IMR-90 (cell line): ENCODE data around the gene TICAM1. TPM values are rescaled to one million over a fixed set of nuclear protein-coding genes. Genes with fewer than 3 reads are reported as not detected.

Experiments
- ATAC-seq: fragments of 200-7000 bp; cut with Tn5 transposase; 2 replicates; pipeline ENCODE4 v1.9.1; 2020; ENCODE audit warnings: low read depth, mild to moderate bottlenecking, moderate library complexity
- BruUV-seq: library from RNA; stranded (reverse); fragments of 400-500 nt; replicated peaks from 2 replicates; lab custom pipeline; 2021; lab: Mats Ljungman, UMichigan
- CTCF ChIA-PET: fragments of 300-600 bp; formaldehyde crosslinking; extraction: SDS; loops from one replicate; lab custom pipeline; 2021; ENCODE audit warnings: antibody characterized with exemption; lab: Yijun Ruan, JAX
- POLR2A ChIA-PET: fragments of 300-600 bp; sonication (Branson Sonifier 250); formaldehyde crosslinking; loops from one replicate; lab custom pipeline; 2022; ENCODE audit warnings: antibody characterized with exemption; ENCODE audit not compliant: unreplicated experiment; lab: Charles Lee
- DNase-seq: peaks from one replicate; pipeline ENCODE4 v3.0.0; 2013
- H2AFZ ChIP-seq: replicated peaks from 2 replicates; pipeline ENCODE3; 2013; ENCODE audit warnings: low read length, mild to moderate bottlenecking; ENCODE audit not compliant: poor library complexity
- H2AK5ac ChIP-seq: 2 replicates; pipeline ENCODE4 v1.6.1; 2013; ENCODE audit warnings: low read depth, low read length, inconsistent platforms
- H2AK9ac ChIP-seq: replicated peaks from 2 replicates; pipeline ENCODE3; 2013; ENCODE audit warnings: mild to moderate bottlenecking, low read depth, low read length, moderate library complexity; ENCODE audit not compliant: poor library complexity
- H2BK120ac ChIP-seq: 2 replicates; pipeline ENCODE4 v1.6.1; 2013; ENCODE audit warnings: low read depth, low read length, inconsistent platforms
- H2BK15ac ChIP-seq: 3 replicates; pipeline ENCODE4 v1.6.1; 2013; ENCODE audit warnings: low read depth, low read length, inconsistent platforms
- H2BK20ac ChIP-seq: 2 replicates; pipeline ENCODE4 v1.6.1; 2013; ENCODE audit warnings: low read depth, mild to moderate bottlenecking, inconsistent platforms, low read length, moderate library complexity
- H2BK5ac ChIP-seq: 2 replicates; pipeline ENCODE4 v1.6.1; 2013; ENCODE audit warnings: mild to moderate bottlenecking, low read depth, low read length, inconsistent platforms; ENCODE audit not compliant: poor library complexity, severe bottlenecking
- H3K14ac ChIP-seq: replicated peaks from 2 replicates; pipeline ENCODE4 v1.6.1; 2013; ENCODE audit warnings: low read depth, low read length, inconsistent platforms
- H3K18ac ChIP-seq: 2 replicates; pipeline ENCODE4 v1.6.1; 2013; ENCODE audit warnings: low read depth, low read length, control low read depth
- H3K23ac ChIP-seq: 2 replicates; pipeline ENCODE4 v1.6.1; 2013; ENCODE audit warnings: low read depth, low read length, inconsistent platforms
- H3K27ac ChIP-seq: 2 replicates; pipeline ENCODE4 v1.5.1; 2013; ENCODE audit warnings: mild to moderate bottlenecking, control low read depth, low read length; ENCODE audit not compliant: insufficient read depth
- H3K27me3 ChIP-seq: 2 replicates; pipeline ENCODE4 v1.6.1; 2013; ENCODE audit warnings: low read length; ENCODE audit not compliant: control insufficient read depth, insufficient read depth
- H3K36me3 ChIP-seq: 2 replicates; pipeline ENCODE4 v1.6.1; 2013; ENCODE audit warnings: low read length, mixed read lengths; ENCODE audit not compliant: control insufficient read depth, insufficient read depth
- H3K4ac ChIP-seq: 2 replicates; pipeline ENCODE4 v1.6.1; 2013; ENCODE audit warnings: low read depth, low read length, inconsistent platforms
- H3K4me1 ChIP-seq: 2 replicates; pipeline ENCODE4 v1.6.1; 2013; ENCODE audit warnings: low read length, mixed read lengths; ENCODE audit not compliant: control insufficient read depth, insufficient read depth
- H3K4me2 ChIP-seq: 2 replicates; pipeline ENCODE4 v1.6.1; 2013; ENCODE audit warnings: low read depth, mild to moderate bottlenecking, control low read depth, low read length, moderate library complexity
- H3K4me3 ChIP-seq: 2 replicates; pipeline ENCODE4 v1.5.1; 2013; ENCODE audit warnings: low read depth, mild to moderate bottlenecking, control low read depth, low read length, moderate library complexity; ENCODE audit not compliant: insufficient read depth
- H3K56ac ChIP-seq: 2 replicates; pipeline ENCODE4 v1.6.1; 2013; ENCODE audit warnings: low read length, inconsistent platforms; ENCODE audit not compliant: insufficient read depth; ENCODE audit errors: extremely low read depth
- H3K79me1 ChIP-seq, 2 experiments: 2 replicates each; pipeline ENCODE4 v1.6.1; 2013; ENCODE audit warnings: low read length in 2 of 2, inconsistent platforms in 1 of 2, low read depth in 1 of 2
- H3K9ac ChIP-seq: 2 replicates; pipeline ENCODE4 v1.6.1; 2013; ENCODE audit warnings: low read depth, low read length, control low read depth
- H3K9me1 ChIP-seq: 2 replicates; pipeline ENCODE4 v1.6.1; 2013; ENCODE audit warnings: low read length, inconsistent platforms; ENCODE audit not compliant: insufficient read depth
- H3K9me3 ChIP-seq: 2 replicates; pipeline ENCODE4 v1.6.1; 2013; ENCODE audit warnings: low read length; ENCODE audit not compliant: control insufficient read depth, insufficient read depth
- H4K20me1 ChIP-seq: 2 replicates; pipeline ENCODE4 v1.6.1; 2013; ENCODE audit warnings: low read length, inconsistent platforms; ENCODE audit not compliant: insufficient read depth
- H4K5ac ChIP-seq: 2 replicates; pipeline ENCODE4 v1.6.1; 2013; ENCODE audit warnings: mild to moderate bottlenecking, low read depth, low read length, control low read depth
- H4K8ac ChIP-seq, 2 experiments: 2 replicates each; pipeline ENCODE4 v1.6.1; 2013; ENCODE audit warnings: low read depth in 2 of 2, low read length in 2 of 2, control low read depth in 1 of 2, inconsistent platforms in 1 of 2
- H4K91ac ChIP-seq: 2 replicates; pipeline ENCODE4 v1.6.1; 2013; ENCODE audit warnings: low read depth, low read length, inconsistent platforms; ENCODE audit not compliant: insufficient read depth
- BHLHE40 ChIP-seq: fragments of 150-350 bp; IDR thresholded peaks from 2 replicates; pipeline ENCODE4 v1.6.1; 2016; ENCODE audit warnings: mild to moderate bottlenecking, low read depth, low read length
- CEBPB ChIP-seq: IDR thresholded peaks from 2 replicates; pipeline ENCODE4 v1.6.1; 2012; ENCODE audit warnings: low read depth, low read length, improper control_type of control experiment
- CHD1 ChIP-seq: IDR thresholded peaks from 2 replicates; pipeline ENCODE4 v1.6.1; 2012; ENCODE audit warnings: low read depth, low read length, improper control_type of control experiment
- CTCF ChIP-seq: conservative IDR thresholded peaks from 2 replicates; pipeline ENCODE4 v1.5.1; 2012; ENCODE audit warnings: mild to moderate bottlenecking, low read depth, low read length, improper control_type of control experiment
- ELK1 ChIP-seq: fragments of 150-350 bp; IDR thresholded peaks from 2 replicates; pipeline ENCODE4 v1.6.1; 2016; ENCODE audit warnings: low read depth, mild to moderate bottlenecking, low read length, moderate library complexity, borderline replicate concordance
- MAFK ChIP-seq: IDR thresholded peaks from 2 replicates; pipeline ENCODE4 v1.6.1; 2012; ENCODE audit warnings: low read depth, low read length, improper control_type of control experiment
- MXI1 ChIP-seq: IDR thresholded peaks from 2 replicates; pipeline ENCODE4 v1.6.1; 2012; ENCODE audit warnings: low read depth, mild to moderate bottlenecking, low read length, moderate library complexity, borderline replicate concordance
- NFE2L2 ChIP-seq: fragments of 150-350 bp; IDR thresholded peaks from 2 replicates; pipeline ENCODE4 v1.6.1; 2016; ENCODE audit warnings: low read depth, mild to moderate bottlenecking, low read length
- POLR2A ChIP-seq: IDR thresholded peaks from 2 replicates; pipeline ENCODE4 v1.6.1; 2012; ENCODE audit warnings: mild to moderate bottlenecking, low read depth, low read length
- RCOR1 ChIP-seq: IDR thresholded peaks from 2 replicates; pipeline ENCODE4 v1.6.1; 2012; ENCODE audit warnings: mild to moderate bottlenecking, low read length, improper control_type of control experiment; ENCODE audit not compliant: insufficient replicate concordance
- RFX5 ChIP-seq: IDR thresholded peaks from 2 replicates; pipeline ENCODE4 v1.8.0; 2012; ENCODE audit warnings: low read depth, mild to moderate bottlenecking, low read length, moderate library complexity
- SMC3 ChIP-seq: fragments of 150-350 bp; IDR thresholded peaks from 2 replicates; pipeline ENCODE4 v1.6.1; 2016; ENCODE audit warnings: low read depth, mild to moderate bottlenecking, antibody characterized with exemption, low read length, moderate library complexity
- USF2 ChIP-seq: fragments of 150-350 bp; IDR thresholded peaks from 2 replicates; pipeline ENCODE4 v1.6.1; 2017; ENCODE audit warnings: mild to moderate bottlenecking, antibody characterized with exemption, low read length, low read depth
- WGBS, 2 experiments: methylation state at CpG; one replicate each; pipeline versions ENCODE4 v1.1.5 to v1.1.7; 2013; ENCODE audit warnings: missing lambda C conversion rate in 2 of 2; ENCODE audit not compliant: insufficient read length in 1 of 2; ENCODE audit errors: extremely low coverage in 2 of 2; 5-methylcytosine and 5-hydroxymethylcytosine counted together
- dilution Hi-C: fragments of 300-500 bp; cut with HindIII; formaldehyde crosslinking; loops from one replicate; pipeline ENCODE4 v1.14.3; 2018; ENCODE audit warnings: low sequenced_read_pairs; ENCODE audit not compliant: unreplicated experiment
- in situ Hi-C: fragments of 300-500 bp; cut with MboI; formaldehyde crosslinking; loops from 3 replicates; pipeline ENCODE4 v1.14.3; 2019; ENCODE audit warnings: low sequenced_read_pairs, inconsistent platforms, mixed read lengths
- intact Hi-C: fragments of 100-400 bp; cut with micrococcal nuclease; formaldehyde crosslinking; loops from 2 replicates; pipeline ENCODE4 v1.10.0; 2022
- polyA plus RNA-seq, 3 experiments: library from polyadenylated mRNA; depleted of rRNA; stranded (reverse); fragments of >200 nt; gene quantifications; 2 replicates each; pipeline ENCODE4 v1.2.3, GENCODE V29; 2012; ENCODE audit warnings: low replicate concordance in 1 of 3
- total RNA-seq: library from RNA; depleted of rRNA; stranded (reverse); fragments of >200 nt; gene quantifications from 2 replicates; pipeline ENCODE4 v1.2.3, GENCODE V29; 2012

TICAM1 gene
- total and polyA plus RNA-seq, 2 of the 4 experiments (the other 2 are of a cell fraction): 0.90 to 9.2 TPM

GRCh38 chr19:4843647-4843965 is 12.1 kb upstream of the TICAM1 start:
- intact Hi-C loops: no loop called here
- Histone ChIP-seq H2AK9ac (peak overlapping the region; percentile 66), H2AFZ (no peak overlapping the region), H2BK15ac (no peak overlapping the region), H3K9me3 (no peaks in the 10 kb centered on the region), H3K4me2 (no peak overlapping the region), H3K27me3 (no peaks in the 10 kb centered on the region), H3K36me3 (peaks cover 63% of the 10 kb centered on the region), H3K9ac (no peak overlapping the region), H2BK5ac (no peak overlapping the region), H4K20me1 (peaks cover 16% of the 10 kb centered on the region; the same call in 1 of the 2 replicates), H4K5ac (no peak overlapping the region), H3K14ac (no peak overlapping the region), H3K56ac (no peak overlapping the region), H3K9me1 (peaks cover 10% of the 10 kb centered on the region), H2BK120ac (no peak overlapping the region), H3K79me1 (peaks cover 20 to 44% of the 10 kb centered on the region in 2 experiments), H2AK5ac (no peak overlapping the region), H3K27ac (no peak overlapping the region), H3K18ac (no peak overlapping the region), H4K8ac (no peak overlapping the region), H2BK20ac (no peak overlapping the region), H3K4ac (no peak overlapping the region), H3K4me1 (peaks cover 6% of the 10 kb centered on the region), H3K23ac (no peak overlapping the region), H3K4me3 (no peak overlapping the region), H4K91ac (no peak overlapping the region)
- in situ Hi-C loops: no loop called here
- ChIA-PET CTCF (no interaction called here), POLR2A (no interaction called here)
- dilution Hi-C loops: no loop called here
- no peak for ATAC-seq
- DNase-seq: no peak
- no TSS peak for BruUV-seq
- no peak for TF ChIP-seq MXI1
- no peak for TF ChIP-seq CEBPB
- TF ChIP-seq MAFK: no peak
- no peak for TF ChIP-seq RCOR1
- no peak for TF ChIP-seq BHLHE40
- TF ChIP-seq SMC3: no peak
- no peak for TF ChIP-seq POLR2A
- no peak for TF ChIP-seq USF2
- no peak for TF ChIP-seq ELK1
- no peak for TF ChIP-seq RFX5
- TF ChIP-seq CTCF: no peak
- TF ChIP-seq CHD1: no peak
- TF ChIP-seq NFE2L2: no peak
- 93% methylated on average over 3 of the region's 6 CpGs; no CpG with 5 or more reads in 1 of the 2 experiments for WGBS, 2 experiments
